ENCODE results near the gene ASPA.

Gene ASPA

DNA sequence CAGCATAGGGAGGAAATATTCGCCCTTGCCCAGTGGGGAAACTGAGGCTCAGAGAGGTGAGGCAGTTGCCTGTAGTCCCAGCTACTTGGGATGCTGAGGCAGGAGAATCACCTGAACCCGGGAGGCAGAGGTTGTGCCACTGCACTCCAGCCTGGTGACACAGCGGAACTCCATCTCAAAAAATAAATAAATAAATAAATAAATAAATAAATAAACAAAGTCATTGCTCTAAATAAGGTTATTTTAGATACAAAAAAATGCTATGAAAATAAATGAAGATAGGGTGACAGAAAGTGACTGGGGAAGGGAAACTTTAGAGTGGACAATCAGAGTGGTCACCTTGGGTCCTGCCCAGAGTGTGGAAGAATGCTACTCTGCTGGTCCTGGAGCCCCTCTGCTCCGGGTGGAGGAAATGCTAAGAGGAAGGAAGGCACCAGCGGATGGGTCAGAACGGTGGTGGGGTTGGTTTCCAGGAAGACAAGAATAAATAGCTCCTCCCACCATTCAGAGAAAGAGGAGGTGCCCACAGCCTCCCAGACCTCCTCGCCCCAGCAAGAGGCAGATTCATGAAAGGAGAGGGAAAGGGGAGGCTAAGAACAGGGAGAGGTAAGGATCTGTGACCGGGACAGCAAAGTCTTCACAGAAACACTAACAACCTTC is 64.2 kb downstream of the ASPA start:
- TF ChIP-seq, protein P1, sequence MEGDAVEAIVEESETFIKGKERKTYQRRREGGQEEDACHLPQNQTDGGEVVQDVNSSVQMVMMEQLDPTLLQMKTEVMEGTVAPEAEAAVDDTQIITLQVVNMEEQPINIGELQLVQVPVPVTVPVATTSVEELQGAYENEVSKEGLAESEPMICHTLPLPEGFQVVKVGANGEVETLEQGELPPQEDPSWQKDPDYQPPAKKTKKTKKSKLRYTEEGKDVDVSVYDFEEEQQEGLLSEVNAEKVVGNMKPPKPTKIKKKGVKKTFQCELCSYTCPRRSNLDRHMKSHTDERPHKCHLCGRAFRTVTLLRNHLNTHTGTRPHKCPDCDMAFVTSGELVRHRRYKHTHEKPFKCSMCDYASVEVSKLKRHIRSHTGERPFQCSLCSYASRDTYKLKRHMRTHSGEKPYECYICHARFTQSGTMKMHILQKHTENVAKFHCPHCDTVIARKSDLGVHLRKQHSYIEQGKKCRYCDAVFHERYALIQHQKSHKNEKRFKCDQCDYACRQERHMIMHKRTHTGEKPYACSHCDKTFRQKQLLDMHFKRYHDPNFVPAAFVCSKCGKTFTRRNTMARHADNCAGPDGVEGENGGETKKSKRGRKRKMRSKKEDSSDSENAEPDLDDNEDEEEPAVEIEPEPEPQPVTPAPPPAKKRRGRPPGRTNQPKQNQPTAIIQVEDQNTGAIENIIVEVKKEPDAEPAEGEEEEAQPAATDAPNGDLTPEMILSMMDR (IDR thresholded peaks at IDR 0.05; ENCODE audit: control extremely low read depth, extremely low read depth, low read depth, missing control alignments): no peak
- DNase-seq (ENCODE audit: extremely low spot score): no peak
- ChIA-PET CTCF (interaction anchor here (1.4 kb wide), 1 partner anchor 39 kb away, joined by 3 read pairs; no protein-coding TSS in a partner anchor), POLR2A (no interaction called here)

DNA sequence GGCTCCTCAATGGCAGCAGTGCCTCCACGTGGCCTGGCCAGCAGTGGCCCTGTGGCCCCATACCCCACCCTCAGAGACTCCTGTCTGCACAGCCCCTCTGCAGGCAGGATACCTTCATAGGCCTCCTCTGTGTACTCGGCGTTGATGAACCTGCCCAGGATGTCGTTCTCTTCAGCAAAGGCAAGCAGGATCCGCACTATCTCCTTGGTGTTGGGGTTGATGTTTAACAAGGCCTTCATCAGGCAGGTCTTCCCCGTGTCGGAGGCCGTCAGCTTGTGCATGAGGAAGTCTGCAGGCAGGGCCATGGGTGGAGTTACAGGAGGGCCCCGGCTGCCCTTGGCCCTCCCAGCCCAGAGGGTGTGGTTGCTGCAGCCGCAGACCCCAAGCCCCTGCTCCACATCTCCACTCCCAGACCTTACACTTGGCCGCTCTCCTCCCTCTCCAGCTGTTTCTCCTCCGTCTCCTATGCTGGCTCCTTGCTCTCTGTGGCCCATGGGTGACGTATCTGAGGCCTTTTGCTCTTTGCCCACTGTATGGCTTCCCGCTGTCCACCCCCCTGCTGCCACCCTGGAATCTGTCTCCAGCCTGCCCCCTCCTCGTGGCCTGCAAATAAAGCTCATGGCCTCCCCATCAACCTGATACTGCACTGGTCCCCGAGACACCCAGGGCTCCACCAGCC is 66.8 kb downstream of the ASPA start:
- no peak for DNase-seq (ENCODE audit: extremely low spot score)
- CTCF ChIA-PET: no interaction called here
- TF ChIP-seq, protein P1 (IDR thresholded peaks at IDR 0.05; ENCODE audit: control extremely low read depth, extremely low read depth, low read depth, missing control alignments): no peak
- POLR2A ChIA-PET: interaction anchor here (1.4 kb wide), 1 partner anchor 12 kb away, joined by 3 read pairs; no protein-coding TSS in a partner anchor

DNA sequence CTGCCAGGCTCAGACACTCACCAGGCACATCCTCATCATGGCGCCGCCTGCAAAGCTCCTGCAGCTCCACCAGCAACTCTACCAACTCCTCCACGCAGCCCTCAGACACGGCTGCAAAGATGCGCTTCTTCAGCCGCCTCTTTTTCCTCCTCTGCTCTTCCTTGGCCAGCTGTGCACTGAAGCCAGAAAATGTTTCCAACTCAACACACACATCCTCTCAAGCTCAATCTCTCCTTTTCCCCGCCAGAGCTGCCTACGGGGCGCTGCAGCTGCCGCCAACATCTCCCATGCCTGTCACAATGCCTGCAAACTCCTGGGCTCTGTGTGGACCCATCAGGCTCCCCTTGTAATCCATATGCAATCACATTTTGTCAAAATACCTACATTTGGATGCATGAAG is 67.7 kb downstream of the ASPA start:
- TF ChIP-seq, protein P1 (IDR thresholded peaks at IDR 0.05; ENCODE audit: control extremely low read depth, extremely low read depth, low read depth, missing control alignments): no peak
- CTCF ChIA-PET: no interaction called here
- no peak for DNase-seq (ENCODE audit: extremely low spot score)
- POLR2A ChIA-PET: interaction anchor here (1.4 kb wide), 1 partner anchor 11 kb away, joined by 3 read pairs; no protein-coding TSS in a partner anchor

DNA sequence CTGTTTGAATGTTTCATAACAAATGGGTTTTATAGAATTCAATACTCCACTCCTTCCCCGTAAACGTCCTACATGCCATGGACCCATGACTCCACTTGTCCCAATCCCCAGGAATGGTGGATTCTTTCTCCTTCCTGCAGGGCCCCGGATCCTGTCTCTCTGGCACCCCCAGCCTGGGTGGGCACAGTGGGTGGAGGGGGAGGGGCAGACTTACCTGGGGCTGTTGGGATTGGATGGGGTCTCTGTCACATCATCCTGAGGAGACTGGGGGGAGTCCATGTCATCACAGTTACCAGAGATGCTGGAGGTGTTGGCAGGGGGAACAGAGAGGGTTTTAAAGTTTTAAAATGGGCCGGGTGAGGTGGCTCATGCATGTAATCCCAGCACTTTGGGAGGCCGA is 68.6 kb downstream of the ASPA start:
- CTCF ChIA-PET: no interaction called here

DNA sequence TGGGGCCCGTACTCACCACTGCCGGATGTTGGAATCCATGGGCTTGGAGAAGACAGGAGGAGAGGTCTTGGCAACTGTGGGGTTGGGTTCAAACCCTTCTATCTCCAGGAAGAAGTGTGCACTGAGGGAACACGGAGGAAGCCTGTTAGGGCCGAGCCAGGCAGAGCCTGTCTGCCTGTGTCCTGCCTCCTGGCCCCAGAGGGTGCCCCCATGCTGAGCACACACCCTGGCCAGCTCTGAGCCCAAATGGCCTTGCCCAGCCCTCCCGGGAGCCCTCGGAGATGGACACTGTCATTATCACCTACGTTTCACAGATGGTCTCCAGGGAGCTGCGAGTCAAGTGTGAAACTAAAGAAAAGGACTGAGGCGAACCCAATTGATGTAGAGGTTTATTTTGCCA is 69.4 kb downstream of the ASPA start:
- POLR2A ChIA-PET: no interaction called here
- CTCF ChIA-PET: no interaction called here
- DNase-seq (ENCODE audit: extremely low spot score): no peak
- TF ChIP-seq, protein P1 (IDR thresholded peaks at IDR 0.05; ENCODE audit: control extremely low read depth, extremely low read depth, low read depth, missing control alignments): no peak

More for the DNA sequence above, 68.6 kb downstream of the ASPA start:
- DNase-seq (ENCODE audit: extremely low spot score): no peak
- POLR2A ChIA-PET: no interaction called here
- TF ChIP-seq, protein P1 (IDR thresholded peaks at IDR 0.05; ENCODE audit: control extremely low read depth, extremely low read depth, low read depth, missing control alignments): no peak

DNA sequence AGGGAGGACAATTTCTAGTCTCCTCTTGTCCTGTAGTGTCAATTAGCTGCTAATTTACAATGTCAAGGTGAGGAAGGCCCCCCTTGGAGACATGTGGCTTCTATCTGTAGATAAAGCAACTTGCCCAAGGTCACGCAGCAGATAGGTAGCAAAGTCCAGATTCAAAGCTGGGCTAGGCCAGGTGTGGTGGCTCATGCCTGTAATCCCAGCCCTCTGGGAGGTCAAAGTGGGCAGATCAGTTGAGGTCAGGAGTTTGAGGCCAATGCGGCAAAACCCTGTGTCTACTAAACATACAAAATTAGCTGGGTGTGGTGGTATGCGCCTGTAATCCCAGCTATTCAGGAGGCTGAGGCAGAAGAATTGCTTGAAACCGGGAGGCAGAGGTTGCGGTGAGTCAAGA is 70.7 kb downstream of the ASPA start:
- ChIA-PET POLR2A (no interaction called here), CTCF (interaction anchor here (1.4 to 3.1 kb wide), 2 partner anchors 10 kb away, joined by 4 to 7 read pairs; no protein-coding TSS in a partner anchor)
- TF ChIP-seq, protein P1 (IDR thresholded peaks at IDR 0.05; ENCODE audit: control extremely low read depth, extremely low read depth, low read depth, missing control alignments): no peak
- no peak for DNase-seq (ENCODE audit: extremely low spot score)
